Gastrocnemius medialis (tissue), 4 donors: ENCODE results near the gene UNC5C. TPM values are rescaled to one million over a fixed set of nuclear protein-coding genes. Genes with fewer than 3 reads are reported as not detected.

Source experiments
- ATAC-seq, 2 donors: fragments of 150-250 bp; one replicate each; pipeline ENCODE4 v1.9.1; 2016
- DNase-seq, 2 donors: peaks; one replicate each; pipeline ENCODE4 v3.0.0-alpha.2; 2019
- H3K27ac ChIP-seq, 4 donors: fragments of 200-600 bp; sonication (generic); 1 replicate in 1 of 4; 2 replicates in 3 of 4; pipeline ENCODE4 v1.5.1; 2016 to 2018; ENCODE audit warnings: mild to moderate bottlenecking in 2 of 4, moderate library complexity in 1 of 4
- H3K27me3 ChIP-seq, 3 donors: fragments of 200-600 bp; sonication (generic) in 2 of 3; 1 replicate in 1 of 3; 2 replicates in 2 of 3; pipeline versions ENCODE4 v1.5.1 to v1.6.0; 2016 to 2019; ENCODE audit warnings: mild to moderate bottlenecking in 1 of 3, moderate library complexity in 1 of 3
- H3K36me3 ChIP-seq, 2 donors: fragments of 200-600 bp; sonication (generic) in 1 of 2; one replicate each; pipeline ENCODE4 v1.5.1; 2017 to 2018
- H3K4me1 ChIP-seq, 2 donors: fragments of 200-600 bp; sonication (generic) in 1 of 2; one replicate each; pipeline ENCODE4 v1.5.1; 2016 to 2017; ENCODE audit warnings: mild to moderate bottlenecking in 2 of 2
- H3K4me3 ChIP-seq, 4 donors: fragments of 200-600 bp; sonication (generic) in 3 of 4; 1 replicate in 1 of 4; 2 replicates in 3 of 4; pipeline ENCODE4 v1.5.1; 2016 to 2019; ENCODE audit warnings: mild to moderate bottlenecking in 2 of 4
- H3K9me3 ChIP-seq, 3 donors: fragments of 200-600 bp; sonication (generic) in 2 of 3; 1 replicate in 1 of 3; 2 replicates in 2 of 3; pipeline ENCODE4 v1.5.1; 2016 to 2019
- CTCF ChIP-seq, 5 experiments: fragments of 450-650 bp in 3 of 5; fragments of 200-600 bp in 2 of 5; sonication (generic) in 2 of 5; IDR thresholded peaks in 4 of 5; conservative IDR thresholded peaks in 1 of 5; 1 replicate in 4 of 5; 2 replicates in 1 of 5; pipeline ENCODE4 v1.5.1; 2016 to 2019; ENCODE audit warnings: antibody characterized with exemption in 5 of 5, mild to moderate bottlenecking in 3 of 5, moderate library complexity in 3 of 5
- POLR2A ChIP-seq, 2 donors: fragments of 450-650 bp; IDR thresholded peaks; one replicate each; pipeline ENCODE4 v1.6.1; 2017; ENCODE audit warnings: antibody characterized with exemption in 2 of 2, mild to moderate bottlenecking in 2 of 2, moderate library complexity in 2 of 2
- in situ Hi-C, 4 donors: fragments of 200-750 bp; cut with MboI; loops; one replicate each; pipeline versions ENCODE4 v1.15.0 to v1.8.0; 2017; ENCODE audit warnings: low sequenced_read_pairs in 4 of 4
- intact Hi-C: fragments of 100-400 bp; cut with DNase I; formaldehyde crosslinking; loops from one replicate; pipeline ENCODE4 v1.15.1; 2023; ENCODE audit warnings: low total_unique reads
- total RNA-seq, 4 donors: library from RNA; depleted of rRNA; stranded (reverse); fragments of >200 nt; gene quantifications; one replicate each; pipeline versions ENCODE4 v1.1.0 to v1.2.3, GENCODE V29; 2016

The UNC5C gene
- total RNA-seq, 4 donors from 2014 or later, result 0.07 to 0.33 (median 0.23) TPM; not detected in 1

- TF ChIP-seq CTCF (IDR thresholded peaks at IDR 0.05 in 4 of 5, conservative IDR thresholded peaks at IDR 0.05 in 1 of 5) (no peak), POLR2A (IDR thresholded peaks at IDR 0.05) (no peak)
- Histone ChIP-seq H3K36me3 (no peaks in the 10 kb centered on the region), H3K9me3 (no peaks in the 10 kb centered on the region), H3K4me3 (no peak overlapping the region), H3K27me3 (no peaks in the 10 kb centered on the region), H3K27ac (no peak overlapping the region), H3K4me1 (no peaks in the 10 kb centered on the region)
- ATAC-seq (no peak), DNase-seq (no peak)
- in situ Hi-C loops (no loop called here), intact Hi-C loops (no loop called here)
These were observed 25.9 kb downstream of the UNC5C start for GRCh38 chr4:95522682-95523530.

- intact Hi-C loops (no loop called here), in situ Hi-C loops (no loop called here)
- DNase-seq (no peak), ATAC-seq (no peak)
- TF ChIP-seq CTCF (IDR thresholded peaks at IDR 0.05 in 4 of 5, conservative IDR thresholded peaks at IDR 0.05 in 1 of 5), result no peak
- no peak for TF ChIP-seq POLR2A (IDR thresholded peaks at IDR 0.05)
- Histone ChIP-seq H3K27me3 (no peaks in the 10 kb centered on the region), H3K27ac (no peak overlapping the region), H3K4me1 (no peaks in the 10 kb centered on the region), H3K9me3 (no peaks in the 10 kb centered on the region), H3K4me3 (no peak overlapping the region), H3K36me3 (no peaks in the 10 kb centered on the region)
These were observed 31.0 kb downstream of the UNC5C start for GRCh38 chr4:95517576-95518345.

GRCh38 chr4:95516528-95517017, 32.2 kb downstream of the UNC5C start:
- in situ Hi-C loops, result no loop called here
- DNase-seq (no peak), ATAC-seq (no peak)
- no peak for TF ChIP-seq POLR2A (IDR thresholded peaks at IDR 0.05)
- TF ChIP-seq CTCF (IDR thresholded peaks at IDR 0.05 in 4 of 5, conservative IDR thresholded peaks at IDR 0.05 in 1 of 5), result no peak
- intact Hi-C loops, result no loop called here
- H3K27me3 ChIP-seq, result no peaks in the 10 kb centered on the region
- no peaks in the 10 kb centered on the region for H3K4me1 ChIP-seq
- no peaks in the 10 kb centered on the region for H3K9me3 ChIP-seq
- H3K36me3 ChIP-seq, result no peaks in the 10 kb centered on the region
- H3K27ac ChIP-seq, result no peak overlapping the region
- no peak overlapping the region for H3K4me3 ChIP-seq

GRCh38 chr4:95515589-95515988, 33.2 kb downstream of the UNC5C start:
- no peaks in the 10 kb centered on the region for H3K36me3 ChIP-seq
- no peak for ATAC-seq
- no peaks in the 10 kb centered on the region for H3K9me3 ChIP-seq
- TF ChIP-seq CTCF (IDR thresholded peaks at IDR 0.05 in 4 of 5, conservative IDR thresholded peaks at IDR 0.05 in 1 of 5) (no peak), POLR2A (IDR thresholded peaks at IDR 0.05) (no peak)
- no peak overlapping the region for H3K4me3 ChIP-seq
- DNase-seq, result no peak
- H3K4me1 ChIP-seq, result no peaks in the 10 kb centered on the region
- intact Hi-C loops (no loop called here), in situ Hi-C loops (no loop called here)
- no peak overlapping the region for H3K27ac ChIP-seq
- H3K27me3 ChIP-seq, result no peaks in the 10 kb centered on the region
